ENCODE results near the gene FAP. TPM values are rescaled to one million over a fixed set of nuclear protein-coding genes. Genes with fewer than 3 reads are reported as not detected.
A peak's percentile ranks its signal among the peaks of the same experiment; 100 is the strongest.

Gene FAP
- total RNA-seq, 4 donors from 2014 or later, result 10.5 to 167 (median 25.9) TPM

DNA sequence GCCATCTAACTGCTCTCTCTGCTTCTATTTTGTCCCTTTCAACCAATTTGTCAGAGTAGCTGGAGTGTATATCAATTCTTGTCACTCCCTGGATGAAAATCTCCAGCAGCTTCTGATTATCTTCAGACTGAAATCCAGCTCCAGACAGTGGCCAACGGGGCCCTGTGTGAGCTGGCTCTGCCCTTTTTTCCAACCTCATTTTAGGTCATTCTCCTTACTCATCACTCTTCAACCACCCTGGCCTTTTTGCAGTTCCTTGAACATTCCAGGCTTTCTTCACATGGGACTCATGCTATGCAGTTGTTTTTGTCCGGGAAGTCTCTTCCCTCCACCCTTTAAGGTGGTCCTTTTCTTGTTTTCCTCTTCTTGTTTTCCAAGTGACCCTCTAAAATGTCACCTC lies 15.4 kb upstream of the FAP start:
- TF ChIP-seq POLR2A (IDR thresholded peaks at IDR 0.05), result no peak
- TF ChIP-seq, protein P1, sequence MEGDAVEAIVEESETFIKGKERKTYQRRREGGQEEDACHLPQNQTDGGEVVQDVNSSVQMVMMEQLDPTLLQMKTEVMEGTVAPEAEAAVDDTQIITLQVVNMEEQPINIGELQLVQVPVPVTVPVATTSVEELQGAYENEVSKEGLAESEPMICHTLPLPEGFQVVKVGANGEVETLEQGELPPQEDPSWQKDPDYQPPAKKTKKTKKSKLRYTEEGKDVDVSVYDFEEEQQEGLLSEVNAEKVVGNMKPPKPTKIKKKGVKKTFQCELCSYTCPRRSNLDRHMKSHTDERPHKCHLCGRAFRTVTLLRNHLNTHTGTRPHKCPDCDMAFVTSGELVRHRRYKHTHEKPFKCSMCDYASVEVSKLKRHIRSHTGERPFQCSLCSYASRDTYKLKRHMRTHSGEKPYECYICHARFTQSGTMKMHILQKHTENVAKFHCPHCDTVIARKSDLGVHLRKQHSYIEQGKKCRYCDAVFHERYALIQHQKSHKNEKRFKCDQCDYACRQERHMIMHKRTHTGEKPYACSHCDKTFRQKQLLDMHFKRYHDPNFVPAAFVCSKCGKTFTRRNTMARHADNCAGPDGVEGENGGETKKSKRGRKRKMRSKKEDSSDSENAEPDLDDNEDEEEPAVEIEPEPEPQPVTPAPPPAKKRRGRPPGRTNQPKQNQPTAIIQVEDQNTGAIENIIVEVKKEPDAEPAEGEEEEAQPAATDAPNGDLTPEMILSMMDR (IDR thresholded peaks at IDR 0.05), result no peak
- Histone ChIP-seq H3K27ac (peak overlapping the region in 1 of 2 donors; percentile 64), H3K9me3 (no peaks in the 10 kb centered on the region), H3K4me1 (no peaks in the 10 kb centered on the region), H3K36me3 (no peaks in the 10 kb centered on the region), H3K4me3 (no peak overlapping the region), H3K27me3 (no peaks in the 10 kb centered on the region)
- intact Hi-C loops (cut with DNase I; ENCODE audit: low total_unique reads), result no loop called here
- no peak for DNase-seq

DNA sequence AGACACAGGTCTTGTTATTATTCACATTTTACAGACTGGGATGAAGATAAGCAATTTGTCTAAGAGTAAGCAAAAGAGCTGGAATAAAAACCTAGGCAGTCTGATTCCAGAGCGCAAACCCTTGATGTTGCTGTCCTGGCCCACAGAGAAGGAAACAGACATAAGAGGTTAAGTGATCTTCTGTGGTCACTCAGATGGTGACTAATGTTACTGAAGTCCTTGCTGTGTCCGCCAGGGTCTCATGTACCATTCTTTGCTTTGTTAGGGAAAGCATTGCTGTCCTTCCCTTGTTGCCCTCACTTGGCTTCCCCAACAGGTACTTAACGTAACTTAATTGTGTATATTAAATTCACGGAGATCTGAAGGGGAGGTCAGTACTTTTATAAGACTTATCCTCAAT lies 14.9 kb upstream of the FAP start:
- Histone ChIP-seq H3K9me3 (no peaks in the 10 kb centered on the region), H3K36me3 (no peaks in the 10 kb centered on the region), H3K4me1 (no peaks in the 10 kb centered on the region), H3K27me3 (no peaks in the 10 kb centered on the region), H3K27ac (peak overlapping the region in 1 of 2 donors; percentile 64), H3K4me3 (no peak overlapping the region)
- no peak for TF ChIP-seq POLR2A (IDR thresholded peaks at IDR 0.05)
- TF ChIP-seq, protein P1 (IDR thresholded peaks at IDR 0.05), result no peak
- DNase-seq, result no peak
- intact Hi-C loops (cut with DNase I; ENCODE audit: low total_unique reads), result no loop called here

DNA sequence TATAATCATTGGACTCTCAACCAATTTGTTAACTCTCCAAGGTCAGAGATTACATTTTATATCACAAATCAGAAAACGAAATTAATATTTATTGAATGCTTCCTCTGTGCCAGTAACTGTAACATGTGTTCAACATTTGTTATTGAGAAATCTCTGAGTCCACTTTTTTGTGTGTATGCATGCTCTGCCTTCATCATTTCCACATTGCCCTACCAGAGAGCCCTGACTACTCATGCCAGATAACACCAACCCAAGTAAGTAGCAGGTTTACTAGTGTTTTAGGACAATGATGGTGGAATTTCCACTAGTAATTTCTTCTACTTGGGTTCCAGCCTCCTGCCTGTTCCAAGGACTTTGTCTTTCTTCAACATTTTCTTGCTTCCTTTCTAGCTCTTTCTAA lies 14.2 kb upstream of the FAP start:
- intact Hi-C loops (cut with DNase I; ENCODE audit: low total_unique reads), result no loop called here
- no peak for TF ChIP-seq POLR2A (IDR thresholded peaks at IDR 0.05)
- TF ChIP-seq, protein P1 (IDR thresholded peaks at IDR 0.05), result no peak
- Histone ChIP-seq H3K27ac (peak overlapping the region; percentile 64 to 68), H3K9me3 (no peaks in the 10 kb centered on the region), H3K36me3 (no peaks in the 10 kb centered on the region), H3K27me3 (no peaks in the 10 kb centered on the region), H3K4me3 (no peak overlapping the region), H3K4me1 (no peaks in the 10 kb centered on the region)
- DNase-seq, result no peak

DNA sequence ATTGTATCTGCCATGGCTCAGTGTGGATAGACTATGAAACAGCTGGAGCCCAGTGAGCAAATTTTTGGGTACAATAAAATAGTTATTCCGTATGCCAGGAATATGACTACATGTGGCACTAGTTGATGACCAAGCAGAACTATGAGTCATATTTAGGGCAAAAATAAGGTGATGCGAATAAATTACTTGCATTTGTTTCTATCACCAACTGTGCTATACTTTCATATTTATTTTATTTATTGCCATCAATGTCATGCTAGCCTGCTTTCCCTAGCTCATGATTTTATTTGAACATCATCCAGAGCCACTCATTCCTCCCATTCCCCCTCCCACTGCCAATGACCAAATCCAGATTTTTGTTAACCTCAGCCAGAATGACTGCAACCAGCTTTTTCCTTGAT lies 13.3 kb upstream of the FAP start:
- intact Hi-C loops (cut with DNase I; ENCODE audit: low total_unique reads), result no loop called here
- no peak overlapping the region for H3K4me3 ChIP-seq
- H3K4me1 ChIP-seq, result no peaks in the 10 kb centered on the region
- peak overlapping the region; percentile 64 to 68 for H3K27ac ChIP-seq
- DNase-seq, result no peak
- H3K9me3 ChIP-seq, result no peaks in the 10 kb centered on the region
- no peaks in the 10 kb centered on the region for H3K36me3 ChIP-seq
- no peaks in the 10 kb centered on the region for H3K27me3 ChIP-seq
- TF ChIP-seq POLR2A (IDR thresholded peaks at IDR 0.05), result no peak
- TF ChIP-seq, protein P1 (IDR thresholded peaks at IDR 0.05), result no peak

DNA sequence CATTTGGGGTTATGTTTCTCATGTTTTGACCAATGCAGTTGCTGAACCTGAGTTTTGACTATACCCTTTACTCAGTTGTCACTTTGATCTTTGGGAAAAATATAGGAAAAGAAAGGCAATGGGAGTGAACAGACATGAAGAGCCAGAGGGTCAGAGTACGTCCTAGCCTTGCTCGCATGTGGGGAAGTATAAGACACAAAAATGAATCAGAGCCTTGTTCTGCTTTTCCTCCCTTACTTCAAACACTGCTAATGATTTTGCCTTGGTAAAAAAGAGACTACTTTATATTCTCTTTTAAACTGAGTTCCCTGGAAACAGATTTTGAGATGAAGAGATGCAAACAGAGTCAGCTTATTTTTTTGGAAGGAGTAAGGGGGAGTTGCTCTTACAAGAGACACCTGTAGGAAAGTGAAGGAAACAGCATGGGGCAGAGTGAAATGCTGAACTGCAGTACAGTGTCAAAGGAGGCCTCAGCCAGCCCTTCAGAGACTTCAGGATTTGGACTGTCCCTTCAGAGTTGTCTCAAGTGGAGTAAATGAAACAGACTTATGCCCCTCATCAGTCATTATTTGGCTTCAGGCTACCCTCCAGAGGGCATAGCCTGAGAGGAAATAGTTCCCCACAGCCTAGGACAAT lies 11.1 kb upstream of the FAP start:
- intact Hi-C loops (cut with DNase I; ENCODE audit: low total_unique reads), result no loop called here
- TF ChIP-seq, protein P1 (IDR thresholded peaks at IDR 0.05), result no peak
- TF ChIP-seq POLR2A (IDR thresholded peaks at IDR 0.05), result no peak
- H3K9me3 ChIP-seq, result no peaks in the 10 kb centered on the region

More for the DNA sequence above, 11.1 kb upstream of the FAP start:
- Histone ChIP-seq H3K4me3 (no peak overlapping the region), H3K27me3 (no peaks in the 10 kb centered on the region), H3K27ac (peak overlapping the region; percentile 65 to 68), H3K4me1 (no peaks in the 10 kb centered on the region), H3K36me3 (no peaks in the 10 kb centered on the region)
- DNase-seq, result no peak
